ENCODE measurements around the gene DYNC2H1.

DYNC2H1 gene

GRCh38 chr11:103220133-103220532 lies 110.9 kb downstream of the DYNC2H1 start:
- Histone ChIP-seq H3K4me3 (ENCODE audit: low read length) (no peak overlapping the region), H3K4me1 (ENCODE audit: insufficient read depth, low read length) (no peaks in the 10 kb centered on the region), H3K9me3 (ENCODE audit: insufficient read depth, low read depth, low read length) (no peaks in the 10 kb centered on the region), H3K9ac (ENCODE audit: low read depth, low read length) (no peak overlapping the region), H3K27ac (ENCODE audit: low read depth, low read length) (no peak overlapping the region), H3K36me3 (ENCODE audit: insufficient read depth, low read length) (peaks cover 20% of the 10 kb centered on the region; the same call in 1 of the 2 replicates), H3K27me3 (ENCODE audit: insufficient read depth, low read length) (no peaks in the 10 kb centered on the region)
- 100% methylated on average over 1 of the region's 1 CpG for WGBS

GRCh38 chr11:103222806-103223205 lies 113.6 kb downstream of the DYNC2H1 start:
- no peaks in the 10 kb centered on the region for H3K9me3 ChIP-seq (ENCODE audit: insufficient read depth, low read depth, low read length)
- H3K4me3 ChIP-seq (ENCODE audit: low read length): no peak overlapping the region
- H3K27ac ChIP-seq (ENCODE audit: low read depth, low read length): no peak overlapping the region
- H3K36me3 ChIP-seq (ENCODE audit: insufficient read depth, low read length): peaks cover 14% of the 10 kb centered on the region; the same call in 1 of the 2 replicates
- no peak overlapping the region for H3K9ac ChIP-seq (ENCODE audit: low read depth, low read length)
- 100% methylated on average over 2 of the region's 3 CpGs for WGBS
- H3K27me3 ChIP-seq (ENCODE audit: insufficient read depth, low read length): no peaks in the 10 kb centered on the region
- no peaks in the 10 kb centered on the region for H3K4me1 ChIP-seq (ENCODE audit: insufficient read depth, low read length)

GRCh38 chr11:103228807-103229206 lies 119.6 kb downstream of the DYNC2H1 start:
- Histone ChIP-seq H3K27me3 (ENCODE audit: insufficient read depth, low read length) (no peaks in the 10 kb centered on the region), H3K36me3 (ENCODE audit: insufficient read depth, low read length) (no peaks in the 10 kb centered on the region; the same call in 1 of the 2 replicates), H3K9ac (ENCODE audit: low read depth, low read length) (no peak overlapping the region), H3K27ac (ENCODE audit: low read depth, low read length) (no peak overlapping the region), H3K9me3 (ENCODE audit: insufficient read depth, low read depth, low read length) (no peaks in the 10 kb centered on the region), H3K4me1 (ENCODE audit: insufficient read depth, low read length) (peaks cover 6% of the 10 kb centered on the region; the same call in 1 of the 2 replicates), H3K4me3 (ENCODE audit: low read length) (no peak overlapping the region)
- 91% methylated on average over 2 of the region's 2 CpGs for WGBS

- H3K27me3 ChIP-seq (ENCODE audit: insufficient read depth, low read length): no peaks in the 10 kb centered on the region
- H3K4me1 ChIP-seq (ENCODE audit: insufficient read depth, low read length): peaks cover 4% of the 10 kb centered on the region; the same call in 1 of the 2 replicates
- no peak overlapping the region for H3K9ac ChIP-seq (ENCODE audit: low read depth, low read length)
- 78% methylated on average over 2 of the region's 2 CpGs for WGBS
- no peak overlapping the region for H3K27ac ChIP-seq (ENCODE audit: low read depth, low read length)
- H3K9me3 ChIP-seq (ENCODE audit: insufficient read depth, low read depth, low read length): no peaks in the 10 kb centered on the region
- peaks cover 13% of the 10 kb centered on the region; the same call in 1 of the 2 replicates for H3K36me3 ChIP-seq (ENCODE audit: insufficient read depth, low read length)
- no peak overlapping the region for H3K4me3 ChIP-seq (ENCODE audit: low read length)
Measured at GRCh38 chr11:103234974-103235373, 125.7 kb downstream of the DYNC2H1 start.

GRCh38 chr11:103241574-103241973 lies 132.3 kb downstream of the DYNC2H1 start:
- no peaks in the 10 kb centered on the region for H3K4me1 ChIP-seq (ENCODE audit: insufficient read depth, low read length)
- no peak overlapping the region for H3K4me3 ChIP-seq (ENCODE audit: low read length)
- H3K9ac ChIP-seq (ENCODE audit: low read depth, low read length): no peak overlapping the region
- 95% methylated on average over 6 of the region's 6 CpGs for WGBS
- H3K36me3 ChIP-seq (ENCODE audit: insufficient read depth, low read length): peaks cover 17% of the 10 kb centered on the region
- no peaks in the 10 kb centered on the region for H3K27me3 ChIP-seq (ENCODE audit: insufficient read depth, low read length)
- no peaks in the 10 kb centered on the region for H3K9me3 ChIP-seq (ENCODE audit: insufficient read depth, low read depth, low read length)
- no peak overlapping the region for H3K27ac ChIP-seq (ENCODE audit: low read depth, low read length)

- Histone ChIP-seq H3K4me3 (ENCODE audit: low read length) (no peak overlapping the region), H3K27ac (ENCODE audit: low read depth, low read length) (no peak overlapping the region), H3K27me3 (ENCODE audit: insufficient read depth, low read length) (no peaks in the 10 kb centered on the region), H3K4me1 (ENCODE audit: insufficient read depth, low read length) (no peaks in the 10 kb centered on the region), H3K36me3 (ENCODE audit: insufficient read depth, low read length) (peaks cover 15% of the 10 kb centered on the region; the same call in 1 of the 2 replicates), H3K9me3 (ENCODE audit: insufficient read depth, low read depth, low read length) (no peaks in the 10 kb centered on the region), H3K9ac (ENCODE audit: low read depth, low read length) (no peak overlapping the region)
Measured at GRCh38 chr11:103254123-103254522, 144.9 kb downstream of the DYNC2H1 start.

GRCh38 chr11:103257360-103257759 lies 148.1 kb downstream of the DYNC2H1 start:
- H3K4me3 ChIP-seq (ENCODE audit: low read length): no peak overlapping the region
- no peaks in the 10 kb centered on the region for H3K9me3 ChIP-seq (ENCODE audit: insufficient read depth, low read depth, low read length)
- no peaks in the 10 kb centered on the region for H3K27me3 ChIP-seq (ENCODE audit: insufficient read depth, low read length)
- H3K27ac ChIP-seq (ENCODE audit: low read depth, low read length): no peak overlapping the region
- H3K4me1 ChIP-seq (ENCODE audit: insufficient read depth, low read length): no peaks in the 10 kb centered on the region
- H3K9ac ChIP-seq (ENCODE audit: low read depth, low read length): no peak overlapping the region
- WGBS: 89% methylated on average over 4 of the region's 4 CpGs
- peaks cover 26% of the 10 kb centered on the region; the same call in 1 of the 2 replicates for H3K36me3 ChIP-seq (ENCODE audit: insufficient read depth, low read length)

- no peaks in the 10 kb centered on the region for H3K4me1 ChIP-seq (ENCODE audit: insufficient read depth, low read length)
- WGBS: 93% methylated on average over 9 of the region's 9 CpGs
- no peak overlapping the region for H3K9ac ChIP-seq (ENCODE audit: low read depth, low read length)
- peaks cover 1% of the 10 kb centered on the region; the same call in 1 of the 2 replicates for H3K36me3 ChIP-seq (ENCODE audit: insufficient read depth, low read length)
- no peak overlapping the region for H3K27ac ChIP-seq (ENCODE audit: low read depth, low read length)
- H3K4me3 ChIP-seq (ENCODE audit: low read length): no peak overlapping the region
- no peaks in the 10 kb centered on the region for H3K9me3 ChIP-seq (ENCODE audit: insufficient read depth, low read depth, low read length)
- H3K27me3 ChIP-seq (ENCODE audit: insufficient read depth, low read length): no peaks in the 10 kb centered on the region
Measured at GRCh38 chr11:103266167-103266831, 157.1 kb downstream of the DYNC2H1 start.

- Histone ChIP-seq H3K9ac (ENCODE audit: low read depth, low read length) (no peak overlapping the region), H3K9me3 (ENCODE audit: insufficient read depth, low read depth, low read length) (no peaks in the 10 kb centered on the region), H3K4me3 (ENCODE audit: low read length) (no peak overlapping the region), H3K4me1 (ENCODE audit: insufficient read depth, low read length) (no peaks in the 10 kb centered on the region), H3K36me3 (ENCODE audit: insufficient read depth, low read length) (no peaks in the 10 kb centered on the region), H3K27me3 (ENCODE audit: insufficient read depth, low read length) (no peaks in the 10 kb centered on the region), H3K27ac (ENCODE audit: low read depth, low read length) (no peak overlapping the region)
- WGBS: 92% methylated on average over 2 of the region's 2 CpGs
Measured at GRCh38 chr11:103272876-103273275, 163.7 kb downstream of the DYNC2H1 start.

GRCh38 chr11:103274025-103274424 lies 164.8 kb downstream of the DYNC2H1 start:
- Histone ChIP-seq H3K27me3 (ENCODE audit: insufficient read depth, low read length) (no peaks in the 10 kb centered on the region), H3K36me3 (ENCODE audit: insufficient read depth, low read length) (no peaks in the 10 kb centered on the region), H3K4me1 (ENCODE audit: insufficient read depth, low read length) (no peaks in the 10 kb centered on the region), H3K4me3 (ENCODE audit: low read length) (no peak overlapping the region), H3K9me3 (ENCODE audit: insufficient read depth, low read depth, low read length) (no peaks in the 10 kb centered on the region), H3K27ac (ENCODE audit: low read depth, low read length) (no peak overlapping the region), H3K9ac (ENCODE audit: low read depth, low read length) (no peak overlapping the region)

- H3K4me1 ChIP-seq (ENCODE audit: insufficient read depth, low read length): no peaks in the 10 kb centered on the region
Measured at GRCh38 chr11:103279821-103280220, 170.6 kb downstream of the DYNC2H1 start.

GRCh38 chr11:103281301-103281700 lies 172.1 kb downstream of the DYNC2H1 start:
- Histone ChIP-seq H3K4me1 (ENCODE audit: insufficient read depth, low read length) (peaks cover under 1% of the 10 kb centered on the region; the same call in 1 of the 2 replicates), H3K9ac (ENCODE audit: low read depth, low read length) (no peak overlapping the region), H3K27ac (ENCODE audit: low read depth, low read length) (no peak overlapping the region), H3K4me3 (ENCODE audit: low read length) (no peak overlapping the region), H3K9me3 (ENCODE audit: insufficient read depth, low read depth, low read length) (no peaks in the 10 kb centered on the region), H3K36me3 (ENCODE audit: insufficient read depth, low read length) (peaks cover 6% of the 10 kb centered on the region; the same call in 1 of the 2 replicates), H3K27me3 (ENCODE audit: insufficient read depth, low read length) (no peaks in the 10 kb centered on the region)
- WGBS: no CpG with 5 or more reads among the region's 1 CpG

More at GRCh38 chr11:103279821-103280220, 170.6 kb downstream of the DYNC2H1 start:
- Histone ChIP-seq H3K9me3 (ENCODE audit: insufficient read depth, low read depth, low read length) (no peaks in the 10 kb centered on the region), H3K27me3 (ENCODE audit: insufficient read depth, low read length) (no peaks in the 10 kb centered on the region), H3K4me3 (ENCODE audit: low read length) (no peak overlapping the region), H3K36me3 (ENCODE audit: insufficient read depth, low read length) (peaks cover 3% of the 10 kb centered on the region; the same call in 1 of the 2 replicates), H3K9ac (ENCODE audit: low read depth, low read length) (no peak overlapping the region), H3K27ac (ENCODE audit: low read depth, low read length) (no peak overlapping the region)

All from HUES64 (cell line).